Measurements from ENCODE around the gene RASGRF2.

Gene RASGRF2

DNA sequence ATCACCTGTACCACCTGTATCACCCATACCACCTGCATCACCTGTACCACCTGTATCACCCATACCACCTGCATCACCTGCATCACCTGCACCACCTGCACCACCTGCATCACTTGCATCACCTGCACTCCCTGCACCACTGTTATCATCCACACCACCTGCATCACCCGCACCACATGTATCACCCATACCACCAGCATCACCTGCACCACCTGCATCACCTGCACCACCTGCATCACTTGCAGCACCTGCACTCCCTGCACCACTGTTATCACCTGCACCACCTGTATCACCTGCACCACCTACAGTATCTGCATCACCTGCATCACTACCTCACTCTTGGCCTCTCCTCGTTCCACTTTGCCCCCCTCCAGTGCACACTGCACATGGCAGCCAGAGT, 209.8 kb downstream of the RASGRF2 start:
- no peak for DNase-seq (ENCODE audit: low spot score)

DNA sequence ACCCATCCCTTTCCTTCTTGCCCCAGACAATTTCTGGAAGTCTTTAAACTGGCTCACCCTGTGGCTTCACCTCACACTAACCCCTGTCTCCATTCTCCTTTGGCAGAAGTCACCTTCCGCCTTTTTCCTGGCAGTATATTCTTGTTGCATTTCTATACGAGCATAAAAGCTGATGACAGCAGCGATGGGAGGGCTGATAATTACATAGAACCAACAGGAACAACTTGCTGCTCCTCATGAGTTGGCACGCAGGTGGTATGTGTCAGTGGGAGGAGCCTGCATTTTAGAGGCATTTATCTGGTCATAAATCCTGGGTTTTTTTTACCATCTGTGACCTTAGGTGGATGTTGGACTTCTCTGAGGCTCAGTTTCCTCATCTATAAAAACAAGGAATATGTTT, 211.6 kb downstream of the RASGRF2 start:
- DNase-seq (ENCODE audit: low spot score): no peak

DNA sequence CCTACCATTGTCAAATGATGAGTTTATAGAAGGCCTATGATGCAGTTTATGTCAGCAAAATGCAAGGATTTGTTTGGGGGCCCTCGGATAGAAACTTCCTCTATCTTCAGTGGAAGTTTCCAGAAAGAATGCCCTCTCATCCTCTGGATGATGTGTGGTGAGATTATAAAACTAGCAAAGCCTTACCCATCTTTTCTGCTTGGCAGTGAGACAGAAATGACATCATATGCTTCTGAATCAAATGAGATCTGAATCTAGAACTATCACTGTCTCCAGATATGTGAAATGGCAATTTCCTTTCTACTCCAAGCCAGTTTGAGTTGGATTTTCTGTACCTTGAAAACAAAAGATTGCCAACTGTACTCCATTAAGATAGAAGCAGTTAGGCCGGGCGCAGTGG, 212.5 kb downstream of the RASGRF2 start:
- DNase-seq (ENCODE audit: low spot score): no peak

DNA sequence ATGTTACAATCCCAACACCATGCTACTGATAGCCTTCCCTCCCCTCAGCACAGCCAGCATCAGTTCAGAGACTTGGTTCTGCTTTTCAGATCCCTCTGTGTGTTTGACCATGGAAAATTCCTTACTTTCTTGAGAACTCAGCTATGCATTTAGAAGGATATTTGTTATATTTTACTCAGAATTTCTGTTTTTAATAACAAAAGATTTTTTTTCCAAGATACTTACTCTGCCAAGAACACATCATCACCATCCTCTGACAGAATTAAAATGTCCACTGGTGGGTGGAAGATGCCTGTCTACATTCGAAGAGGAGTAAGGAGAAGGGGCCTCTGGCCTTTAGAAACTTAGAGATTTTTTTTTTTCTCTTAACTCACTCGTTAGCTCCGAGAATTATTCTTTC, 216.9 kb downstream of the RASGRF2 start:
- DNase-seq (ENCODE audit: low spot score): no peak

DNA sequence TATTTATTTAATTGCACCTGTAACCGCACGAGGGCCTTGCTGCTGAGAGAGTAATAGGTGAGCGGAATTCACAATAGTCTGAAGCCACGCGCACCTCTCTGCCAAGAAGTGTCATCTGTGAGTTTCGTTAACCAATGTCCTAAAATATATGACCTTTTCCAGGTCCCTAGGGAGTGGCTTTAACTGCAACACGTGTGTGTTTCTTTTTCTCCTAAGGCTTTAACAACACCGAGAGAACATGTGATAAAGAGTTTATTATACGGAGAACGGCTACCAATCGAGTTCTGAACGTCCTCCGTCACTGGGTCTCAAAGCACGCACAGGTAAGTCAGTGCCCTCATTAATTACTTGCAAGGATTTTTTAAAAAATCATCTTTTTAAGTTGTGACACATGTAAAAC, 219.8 kb downstream of the RASGRF2 start:
- DNase-seq (ENCODE audit: low spot score): no peak

DNA sequence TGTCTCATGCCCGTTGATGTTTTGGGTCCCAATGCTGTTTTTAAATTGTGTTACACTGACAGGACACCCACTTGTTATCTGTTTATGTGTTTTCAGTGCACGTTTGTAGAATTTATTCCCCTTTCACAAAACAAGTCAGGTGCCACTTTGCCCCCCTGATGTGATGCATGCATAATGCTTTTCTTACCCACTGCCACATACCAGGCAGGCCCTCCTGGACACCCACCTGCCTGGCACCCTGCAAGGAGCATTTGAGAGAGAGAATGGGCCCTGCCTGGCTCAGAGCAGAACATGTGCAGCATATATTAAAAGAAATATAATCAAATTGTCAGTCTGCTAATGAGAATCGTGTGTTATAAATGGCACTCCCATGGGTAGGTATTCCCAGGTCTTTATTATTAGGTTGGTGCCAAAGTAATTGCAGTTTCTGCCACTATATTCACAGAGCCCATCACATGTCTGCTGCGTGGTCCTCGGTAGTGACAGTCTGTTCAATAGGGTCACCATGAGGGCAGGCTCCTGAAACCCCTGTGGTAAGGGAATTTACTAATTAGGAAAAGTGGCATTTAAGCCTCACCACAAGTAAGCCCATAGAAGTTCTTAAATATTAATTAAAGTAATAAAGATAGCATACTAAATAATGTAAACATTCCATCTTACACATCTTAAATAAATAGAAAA, 220.8 kb downstream of the RASGRF2 start:
- DNase-seq (ENCODE audit: low spot score): no peak

DNA sequence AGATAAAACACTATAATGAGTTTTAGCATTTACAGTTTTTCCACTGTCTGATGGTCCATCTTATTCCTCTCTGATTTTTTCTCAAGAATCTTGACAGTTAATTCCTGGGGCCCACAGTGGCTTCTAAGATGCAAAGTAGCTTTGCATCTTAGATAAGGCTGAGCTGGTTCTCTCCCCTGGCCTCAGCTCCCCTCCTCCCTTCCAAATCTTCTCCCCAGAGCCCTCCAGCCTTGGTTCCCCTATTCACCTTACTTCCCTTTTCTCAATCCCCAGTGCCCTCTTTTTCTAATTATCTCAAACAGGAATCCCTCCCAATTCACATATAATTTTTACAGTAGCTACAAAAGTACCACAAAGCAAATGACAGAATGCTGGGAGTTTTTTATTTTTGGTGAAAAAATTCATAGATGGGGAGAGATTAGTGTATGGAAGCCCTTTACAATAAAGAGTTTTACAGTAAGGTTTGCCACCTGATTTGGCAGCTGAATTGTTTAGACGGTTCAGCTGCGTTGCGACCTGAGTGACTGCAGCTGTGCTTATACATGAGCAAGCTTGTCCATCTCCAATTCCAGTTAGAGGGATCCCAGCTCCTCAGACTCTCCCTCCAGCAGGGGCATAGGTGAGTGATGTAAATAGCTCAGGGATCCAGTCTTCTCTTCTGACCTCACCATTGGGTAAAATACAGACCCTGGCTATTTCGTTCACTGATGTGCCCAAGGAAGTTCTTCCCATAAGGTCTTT, 221.6 kb downstream of the RASGRF2 start:
- DNase-seq (ENCODE audit: low spot score): no peak

DNA sequence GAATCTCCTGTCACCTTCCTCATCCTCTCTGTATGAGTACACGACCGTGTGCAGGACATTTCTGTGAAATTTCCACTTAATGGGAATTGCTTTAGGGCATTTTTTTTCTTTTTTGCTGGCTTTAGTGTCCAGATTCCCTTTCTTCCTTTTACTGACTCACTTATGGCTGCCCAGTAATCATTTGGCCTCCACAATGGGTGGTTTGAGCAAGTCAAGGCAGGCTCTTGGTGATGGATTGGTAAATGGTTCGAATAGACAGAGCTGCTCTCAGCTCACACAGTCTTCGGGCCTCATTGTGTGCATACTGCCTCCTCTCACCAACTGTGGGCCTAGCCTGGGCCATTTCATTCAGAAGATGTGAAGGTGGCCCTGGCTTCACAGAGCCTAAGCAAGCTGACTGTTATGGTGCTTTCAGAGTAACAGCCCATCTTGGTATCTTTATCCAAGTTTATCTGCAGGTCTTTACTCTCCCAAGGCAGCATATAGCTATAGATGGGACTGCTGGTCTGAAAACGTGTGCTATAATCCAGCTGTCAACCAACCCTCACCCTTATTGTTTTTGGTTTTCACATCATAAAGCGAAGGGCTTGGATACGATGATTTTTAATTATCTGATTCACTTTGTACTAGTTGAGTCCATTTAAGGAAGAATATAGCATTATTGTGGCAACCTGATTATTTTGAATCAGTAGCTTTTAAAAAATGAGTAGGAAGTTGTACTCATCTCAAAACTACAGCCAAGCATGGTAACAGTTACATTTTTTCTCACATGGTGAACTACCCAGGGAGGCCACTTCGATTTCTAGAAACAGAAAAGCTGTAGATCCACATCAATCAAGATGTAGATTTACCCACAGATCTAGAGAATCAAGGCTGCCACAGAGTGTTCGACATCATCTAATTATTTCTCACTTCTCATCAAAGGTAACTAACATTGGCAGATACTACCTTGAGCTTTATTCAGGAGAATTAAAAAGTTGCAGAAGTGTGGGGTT, 222.5 kb downstream of the RASGRF2 start:
- DNase-seq (ENCODE audit: low spot score): no peak

DNA sequence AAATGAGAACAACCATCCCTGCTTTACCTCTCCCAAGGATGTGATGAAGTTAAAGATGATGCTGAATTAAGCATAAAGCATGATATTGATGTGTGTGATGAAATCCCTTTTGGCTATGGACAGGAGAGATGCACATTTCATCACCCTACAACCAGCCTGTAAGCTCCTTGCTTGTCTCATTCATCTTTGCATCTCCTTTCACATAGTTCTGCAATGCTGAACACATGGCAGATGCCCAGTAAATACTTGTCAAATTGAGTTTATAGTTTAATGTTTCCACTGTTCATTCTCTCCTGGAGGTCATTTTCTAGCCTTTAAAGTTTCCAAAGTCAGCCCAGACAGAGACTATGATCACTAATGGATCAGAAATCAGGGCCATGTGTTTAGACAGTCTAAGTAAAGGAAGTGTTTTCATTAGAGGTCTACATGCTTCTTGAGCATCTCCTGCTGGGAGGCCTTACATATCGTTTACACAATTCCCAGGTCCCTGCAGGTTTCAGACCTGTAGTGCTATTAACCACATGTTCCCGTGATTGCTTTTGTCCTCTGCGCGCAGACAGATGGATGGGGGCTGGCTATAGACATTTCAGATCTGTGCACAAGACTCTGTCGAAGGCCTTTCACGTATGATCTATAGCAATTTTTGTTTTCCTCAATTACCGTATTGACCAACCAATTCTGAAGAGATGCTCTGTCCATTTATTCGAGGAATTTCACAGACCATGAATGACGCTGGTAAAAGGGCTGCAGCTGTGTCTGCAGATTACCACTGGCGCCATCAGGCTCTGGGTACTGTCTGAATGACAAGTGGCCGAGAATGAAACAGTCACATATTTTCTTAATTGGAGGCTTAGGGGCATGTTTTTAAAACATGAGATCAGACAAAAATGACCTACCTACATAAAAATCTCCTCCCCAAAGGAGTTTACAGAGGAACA, 223.9 kb downstream of the RASGRF2 start:
- DNase-seq (ENCODE audit: low spot score): no peak

DNA sequence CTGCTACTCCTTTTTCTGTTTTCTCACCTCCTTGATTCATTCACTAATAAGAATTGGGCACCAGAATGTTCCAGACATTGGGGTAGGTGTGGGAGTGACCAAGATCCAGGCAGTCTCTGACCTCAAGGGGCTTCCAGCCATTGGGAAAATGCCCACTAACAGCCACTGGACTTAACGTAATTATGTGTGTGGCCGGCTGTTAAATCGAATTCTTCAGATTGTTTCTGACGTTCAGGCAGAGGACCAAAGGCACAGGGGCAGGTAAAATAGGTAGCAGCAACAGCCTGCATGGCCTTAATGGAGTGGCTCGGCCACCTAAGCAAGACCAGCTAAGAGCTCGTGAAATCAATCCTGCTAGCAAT, 224.6 kb downstream of the RASGRF2 start:
- no peak for DNase-seq (ENCODE audit: low spot score)

DNA sequence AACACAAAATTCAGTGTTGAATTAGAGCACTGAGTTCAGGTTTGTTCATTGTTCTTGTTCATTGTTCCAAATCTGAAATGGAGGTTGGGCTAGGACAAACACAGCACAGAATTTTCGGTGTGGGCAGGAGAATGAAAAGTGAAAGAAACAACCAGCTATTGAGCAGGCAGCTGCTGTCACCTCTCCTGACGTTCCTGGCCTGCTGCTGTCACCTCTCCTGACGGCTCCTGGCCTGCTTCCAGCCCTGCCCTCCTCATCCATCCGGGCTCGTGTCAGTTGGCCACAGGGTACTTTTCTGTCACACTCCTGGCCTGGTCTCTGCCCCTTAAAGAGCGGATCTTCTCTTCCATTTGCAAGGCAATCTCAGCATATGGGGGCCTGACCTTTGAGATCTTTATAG, 227.7 kb downstream of the RASGRF2 start:
- no peak for DNase-seq (ENCODE audit: low spot score)

DNA sequence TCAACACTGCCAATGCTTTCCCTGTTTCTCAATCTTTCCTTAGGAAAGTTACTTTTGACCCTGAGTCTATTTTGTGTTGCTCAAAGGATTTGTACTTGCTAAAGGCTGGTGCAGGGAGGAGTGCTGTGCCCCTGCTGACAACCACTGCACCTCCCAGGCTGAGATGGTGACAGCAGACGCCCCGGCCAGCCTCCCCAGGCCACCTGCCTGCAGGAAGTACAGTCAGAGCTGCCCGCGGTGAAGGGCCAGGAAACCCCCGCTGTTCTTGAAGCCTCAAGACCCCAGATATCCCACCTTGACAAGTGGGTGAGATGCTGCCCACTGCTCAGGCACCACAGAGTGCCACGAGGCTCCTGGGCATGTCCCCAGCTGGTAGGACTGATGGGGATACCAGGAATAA, 228.8 kb downstream of the RASGRF2 start:
- no peak for DNase-seq (ENCODE audit: low spot score)

DNA sequence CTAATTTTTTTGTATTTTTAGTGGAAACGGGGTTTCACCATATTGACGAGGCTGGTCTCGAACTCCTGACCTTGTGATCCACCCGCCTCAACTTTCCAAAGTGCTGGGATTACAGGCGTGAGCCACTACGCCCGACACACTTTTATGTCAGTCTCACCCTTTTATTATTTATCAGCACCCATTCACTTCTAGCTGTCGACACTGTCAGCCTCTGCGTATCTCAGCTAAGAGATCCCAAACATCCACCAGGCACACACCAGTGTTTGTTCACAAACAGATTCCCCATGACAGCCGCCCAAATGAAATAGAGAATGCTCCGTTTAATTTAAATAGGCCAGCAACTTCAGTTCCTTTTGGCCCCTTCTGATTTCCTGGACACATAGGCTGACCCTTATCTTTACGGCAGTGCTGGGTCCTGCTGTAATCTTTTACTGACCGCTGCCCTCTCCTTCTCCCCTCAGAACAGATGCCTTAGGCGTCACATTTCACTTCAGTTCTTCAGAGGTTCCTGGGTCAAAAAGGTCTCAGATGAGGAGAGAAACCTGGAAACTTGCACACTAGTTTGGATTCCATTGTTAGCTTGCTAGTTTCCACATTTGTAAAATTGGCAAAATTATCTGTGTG, 229.8 kb downstream of the RASGRF2 start:
- no peak for DNase-seq (ENCODE audit: low spot score)

DNA sequence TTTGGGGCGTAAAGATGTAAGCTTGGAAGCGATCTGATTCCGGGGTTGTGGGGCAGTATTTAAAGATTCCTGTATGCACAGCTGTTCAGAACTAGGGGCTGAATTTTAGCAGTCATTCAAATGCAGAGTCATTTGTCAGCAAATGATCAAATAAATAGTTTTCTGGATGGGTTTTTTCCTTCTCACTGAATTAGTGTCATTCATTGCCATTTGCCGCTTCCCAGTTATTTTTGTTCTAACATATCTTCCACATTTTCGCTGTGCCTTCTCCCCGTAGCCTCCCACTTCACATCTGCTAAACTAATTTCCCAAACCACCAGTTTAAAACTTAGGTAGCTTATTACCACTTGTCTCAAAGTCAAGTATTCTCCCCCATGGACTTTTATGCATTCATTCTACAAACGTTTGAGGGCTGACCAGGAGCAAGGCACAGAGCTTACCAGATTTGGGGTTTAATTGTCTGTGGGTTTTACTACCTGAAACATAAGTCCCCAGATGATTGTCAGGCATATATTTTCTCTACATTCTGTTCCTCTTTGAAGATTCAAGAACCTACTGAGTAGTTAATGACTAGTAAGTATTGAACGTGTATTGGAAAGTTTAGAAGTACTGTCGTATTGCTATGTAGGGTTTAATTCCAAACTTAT, 231.7 kb downstream of the RASGRF2 start:
- no peak for DNase-seq (ENCODE audit: low spot score)

DNA sequence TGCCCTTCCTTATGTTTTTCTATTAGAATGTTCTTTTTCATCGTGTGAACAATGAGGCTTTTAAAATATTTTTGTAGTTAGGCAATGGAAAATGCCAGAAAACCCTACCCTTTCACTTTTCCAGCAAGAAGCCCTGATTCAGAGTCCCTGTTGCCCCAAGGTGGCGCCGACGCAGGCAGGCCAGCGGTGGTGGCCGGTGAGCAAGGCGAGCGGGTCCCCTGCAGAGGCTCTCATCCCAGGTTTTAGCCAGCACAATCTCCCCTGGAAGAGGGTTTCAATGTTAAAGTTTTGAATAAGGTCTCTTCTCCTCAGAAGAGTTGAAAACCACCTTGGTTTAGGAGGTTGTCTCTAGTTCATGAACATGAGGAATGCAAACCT, 232.2 kb downstream of the RASGRF2 start:
- DNase-seq (ENCODE audit: low spot score): no peak

DNA sequence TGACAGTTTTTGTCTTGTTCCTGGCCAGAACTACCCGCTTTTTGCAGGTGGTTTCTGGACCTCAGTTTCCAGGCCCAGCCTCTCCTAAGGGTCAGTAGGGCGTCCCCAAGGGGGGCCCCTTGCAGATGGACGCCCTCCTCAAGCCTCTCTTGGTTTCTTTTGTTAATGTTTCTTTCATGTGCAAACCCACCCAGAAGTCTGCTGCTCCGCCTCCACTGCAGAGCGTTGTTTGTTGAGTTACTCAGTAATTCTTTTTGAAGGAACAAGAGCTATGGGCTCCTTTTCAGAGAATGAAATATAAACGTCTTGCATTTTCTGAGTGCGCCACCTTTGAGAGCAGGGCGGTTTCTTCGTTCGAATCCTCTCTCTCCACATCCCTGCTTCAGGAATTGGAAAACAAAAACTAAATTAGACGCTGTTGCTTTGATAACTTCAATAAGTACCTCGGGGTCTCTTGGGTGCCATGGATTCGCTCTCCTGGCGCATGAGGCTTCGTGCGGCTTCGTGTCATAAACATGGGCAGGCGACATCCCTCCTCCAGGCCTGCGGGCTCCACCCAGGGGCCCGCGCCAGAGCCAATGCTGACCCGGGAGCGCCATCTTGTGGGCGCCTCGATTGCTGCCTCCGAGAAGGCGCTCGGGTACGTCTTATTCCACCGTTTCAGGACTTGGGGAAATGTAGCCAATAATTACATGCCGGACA, 234.6 kb downstream of the RASGRF2 start:
- DNase-seq (ENCODE audit: low spot score): peak; percentile 51

DNA sequence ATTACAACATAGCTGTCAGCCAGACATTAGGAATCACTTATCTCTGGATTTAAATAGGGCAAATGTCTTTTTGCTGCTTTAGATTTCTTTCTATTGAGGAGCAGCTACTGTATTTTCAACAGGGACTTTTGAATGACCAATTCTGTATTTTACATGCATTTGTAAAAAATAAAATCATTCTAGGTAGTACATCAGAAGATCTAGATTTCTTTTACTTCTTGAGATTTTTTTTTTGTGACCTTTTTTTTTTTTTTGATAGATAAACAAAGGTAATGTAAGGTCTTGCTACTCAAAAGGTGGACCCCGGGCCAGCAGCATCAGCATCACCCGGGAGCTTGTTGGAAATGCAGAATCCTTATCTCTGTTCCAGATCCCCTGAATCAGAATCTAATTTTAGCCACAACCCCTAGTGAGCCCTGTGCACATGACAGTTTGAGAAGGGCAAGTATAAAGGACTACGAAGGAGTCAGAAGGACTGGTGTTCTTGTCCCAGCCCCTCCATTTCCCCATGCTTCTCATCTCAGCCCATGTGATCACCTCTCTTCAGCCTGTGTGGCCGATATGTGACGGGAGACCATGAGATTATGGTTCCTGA, 235.3 kb downstream of the RASGRF2 start:
- DNase-seq (ENCODE audit: low spot score): no peak

DNA sequence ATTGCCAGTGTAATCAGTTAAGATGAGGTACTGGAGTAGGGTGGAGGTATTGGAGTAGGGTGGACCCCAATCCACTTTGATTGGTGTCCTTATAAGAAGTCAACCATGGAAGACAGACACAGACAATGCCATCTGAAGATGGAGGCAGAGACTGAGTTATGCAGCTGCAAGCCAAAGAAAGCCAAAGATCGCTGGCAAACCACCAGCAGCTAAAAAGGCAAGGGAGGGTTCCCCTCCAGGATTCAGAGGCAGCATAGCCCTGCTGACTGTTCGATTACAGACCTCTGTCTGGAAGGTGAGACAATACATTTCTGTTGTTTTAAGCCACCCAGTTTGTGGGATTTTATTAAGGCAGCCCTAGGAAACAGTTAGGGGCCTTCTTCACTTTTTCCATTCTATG, 242.5 kb downstream of the RASGRF2 start:
- DNase-seq (ENCODE audit: low spot score): no peak

DNA sequence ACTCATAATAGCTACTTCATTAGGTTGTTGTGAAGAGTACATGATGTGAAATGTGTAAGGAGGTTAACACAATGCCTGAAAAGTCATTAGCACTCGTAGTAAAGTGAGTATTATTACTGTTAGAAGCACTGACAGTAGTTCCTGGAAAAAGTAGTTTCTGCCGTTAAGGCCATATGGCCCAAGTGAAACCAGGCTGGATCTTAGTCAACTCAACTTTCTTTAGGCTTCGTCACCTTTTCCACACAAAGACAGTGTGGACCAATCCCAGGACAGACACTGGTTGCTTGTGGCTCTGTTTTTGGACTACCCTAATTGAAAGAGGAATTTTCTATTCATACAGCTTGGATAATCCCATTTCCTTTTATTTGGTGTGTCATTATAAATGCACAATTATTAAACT, 243.6 kb downstream of the RASGRF2 start:
- DNase-seq (ENCODE audit: low spot score): no peak

DNA sequence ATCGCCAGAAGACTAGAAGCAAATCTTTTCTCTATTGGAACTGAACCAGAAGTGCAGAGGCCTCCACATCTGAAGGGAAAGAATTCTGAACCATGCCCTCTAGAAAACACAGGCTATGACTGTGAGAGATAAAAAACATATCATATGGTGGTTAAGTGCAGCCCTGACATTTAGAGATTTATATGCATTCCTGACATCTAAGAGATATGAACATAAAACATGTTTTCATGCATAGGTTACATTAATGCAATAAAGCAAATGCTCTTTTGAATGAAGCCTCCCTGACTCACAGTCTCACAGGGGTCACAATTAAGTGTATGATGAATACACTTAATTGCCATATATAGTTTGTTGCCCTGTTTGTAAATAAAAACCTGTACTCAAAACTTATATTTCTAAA, 244.0 kb downstream of the RASGRF2 start:
- DNase-seq (ENCODE audit: low spot score): no peak
